Measurements from ENCODE around the gene RBBP4.
"Not testable (repeated sequence)": the region's sequence is repeated elsewhere in the genome, so short reads cannot be mapped to it uniquely, and the experiment has no call there.

RBBP4 gene

DNA sequence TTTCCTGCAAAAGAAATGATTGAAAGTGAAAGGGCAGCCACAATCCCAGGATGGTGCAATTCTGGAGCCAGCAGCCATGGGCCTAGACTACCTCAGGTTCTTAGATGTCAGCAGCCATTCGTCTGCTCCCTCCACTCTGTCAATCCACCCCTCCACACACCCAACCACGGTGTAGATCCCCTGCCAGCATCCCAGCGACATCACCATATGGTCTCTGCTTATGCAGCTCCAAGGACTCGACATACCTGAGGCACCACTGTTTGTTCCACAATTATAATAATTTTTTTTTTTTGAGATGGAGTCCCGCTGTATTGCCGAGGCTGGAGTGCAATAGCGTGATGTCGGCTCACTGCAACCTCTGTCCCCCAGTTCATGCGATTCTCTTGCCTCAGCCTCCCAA, 45.0 kb downstream of the RBBP4 start:
- DNase-seq: no peak

DNA sequence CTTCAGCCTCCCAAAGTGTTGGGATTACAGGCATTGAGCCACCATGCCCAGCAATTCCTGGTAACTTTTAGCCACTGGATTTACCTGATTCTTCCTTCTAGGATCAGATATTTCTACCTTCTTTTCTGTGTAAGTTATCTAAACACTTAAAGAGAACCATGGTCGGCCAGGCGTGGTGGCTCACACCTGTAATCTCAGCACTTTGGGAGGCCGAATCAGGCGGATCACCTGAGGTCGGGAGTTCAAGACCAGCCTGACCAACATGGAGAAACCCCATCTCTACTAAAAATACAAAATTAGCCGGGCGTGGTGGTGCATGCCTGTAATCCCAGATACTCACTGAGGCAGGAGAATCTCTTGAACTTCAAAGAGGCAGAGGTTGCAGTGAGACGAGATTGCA, 46.0 kb downstream of the RBBP4 start:
- not testable (repeated sequence) for DNase-seq

DNA sequence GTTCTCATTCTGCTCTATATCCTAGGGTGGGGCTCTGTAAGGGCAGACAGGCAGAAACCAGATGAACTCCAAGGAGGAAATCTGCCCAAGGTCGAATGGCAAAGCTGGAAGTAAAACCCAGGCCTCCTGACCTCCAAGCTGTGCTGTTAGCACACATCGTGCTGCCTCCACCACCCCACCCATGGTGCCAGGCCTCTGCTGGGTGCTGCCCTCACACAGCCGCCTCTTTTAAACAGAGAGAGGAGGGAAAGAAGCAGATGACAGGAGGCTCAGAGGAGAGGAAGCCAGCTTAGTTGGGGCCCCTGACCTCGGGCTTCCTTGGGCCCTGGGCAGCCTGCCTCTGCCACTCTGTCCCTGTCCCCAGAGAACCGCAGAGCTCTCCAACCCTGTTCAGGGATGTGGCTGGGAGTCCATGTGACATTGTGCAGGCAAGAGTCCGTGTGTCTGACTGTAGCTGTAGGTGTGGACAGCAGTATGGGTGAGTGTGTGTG, 50.5 kb downstream of the RBBP4 start:
- no peak for DNase-seq

DNA sequence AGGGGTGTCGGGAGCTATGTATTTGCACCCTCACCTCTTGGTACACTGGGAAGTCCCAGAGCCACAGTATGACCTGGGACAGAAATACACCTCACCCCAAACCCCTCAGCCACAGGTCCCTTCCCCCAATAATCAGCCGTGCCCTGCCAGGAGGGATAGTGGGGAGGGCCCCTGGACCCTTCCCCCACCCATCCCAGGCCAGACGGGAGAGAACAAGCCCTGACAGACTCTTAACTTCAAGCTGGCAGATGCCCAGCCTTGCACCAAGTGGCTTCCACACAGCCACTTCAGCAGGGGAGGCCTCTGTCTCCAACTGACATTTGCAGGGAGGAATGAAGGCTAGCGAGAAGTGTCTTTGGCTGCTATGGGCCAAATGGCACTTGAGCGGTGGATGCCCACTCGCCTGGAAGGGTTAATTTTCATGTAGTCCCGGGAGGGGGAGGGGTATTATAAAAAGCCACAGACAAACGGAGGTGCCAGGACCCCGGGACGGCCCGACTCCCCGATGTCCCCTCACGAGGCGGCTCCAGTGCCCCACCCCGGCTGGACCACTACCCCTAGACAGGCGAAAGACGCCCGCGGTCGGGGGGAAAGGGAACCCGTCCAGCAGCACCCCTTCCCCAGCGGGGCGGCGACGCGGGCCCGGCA, 51.1 kb downstream of the RBBP4 start:
- peak; percentile 66 for DNase-seq

DNA sequence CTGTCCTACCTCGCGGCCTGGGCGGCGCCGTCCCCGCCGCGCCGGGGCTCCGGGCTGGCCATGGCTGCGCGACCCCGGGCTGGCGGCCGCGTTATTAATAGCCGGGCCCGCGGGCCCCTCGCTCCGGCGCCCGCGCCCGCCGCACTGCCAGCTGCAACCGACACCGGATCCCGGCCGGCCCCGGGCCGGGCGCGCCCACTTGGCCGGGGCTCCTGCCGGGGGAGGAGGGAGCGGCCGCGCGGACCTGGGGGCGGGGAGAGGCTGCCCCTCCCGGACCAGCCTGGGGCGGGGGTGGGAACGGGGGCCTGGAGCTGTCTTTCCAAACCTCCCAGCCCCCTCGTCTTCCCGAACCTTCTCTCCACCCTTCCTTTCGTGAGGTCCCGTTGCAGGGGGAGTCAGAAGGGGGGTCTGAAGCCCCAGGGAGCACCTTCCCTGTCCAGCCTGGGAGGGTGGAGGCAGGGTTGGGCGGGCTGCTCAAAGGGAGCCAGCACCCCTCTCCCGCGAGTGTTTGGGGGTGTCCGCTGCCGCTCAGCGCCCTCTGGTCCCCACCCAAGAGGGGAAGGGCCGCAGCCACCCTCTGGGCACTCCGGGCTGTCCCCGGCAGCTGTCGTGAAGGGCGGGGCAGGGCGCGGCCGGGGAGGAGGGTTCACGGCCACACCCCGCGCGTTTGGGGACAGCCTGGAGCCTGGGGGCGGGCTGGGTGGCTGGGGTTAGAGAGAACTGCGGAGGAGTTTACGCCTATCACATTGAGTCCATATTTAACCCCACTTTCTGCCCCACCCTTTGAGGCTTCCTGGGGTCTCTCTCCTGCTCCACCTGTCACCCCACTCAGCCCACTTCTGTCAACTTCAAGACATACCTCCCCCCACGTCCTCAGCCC, 51.8 kb downstream of the RBBP4 start, which contains the start of gene SYNC:
SYNC (minus strand) TSS at position 172 of the 880 bp plus-strand sequence; CDS start at position 62, 110 bp downstream.
- DNase-seq: peak; percentile 42

DNA sequence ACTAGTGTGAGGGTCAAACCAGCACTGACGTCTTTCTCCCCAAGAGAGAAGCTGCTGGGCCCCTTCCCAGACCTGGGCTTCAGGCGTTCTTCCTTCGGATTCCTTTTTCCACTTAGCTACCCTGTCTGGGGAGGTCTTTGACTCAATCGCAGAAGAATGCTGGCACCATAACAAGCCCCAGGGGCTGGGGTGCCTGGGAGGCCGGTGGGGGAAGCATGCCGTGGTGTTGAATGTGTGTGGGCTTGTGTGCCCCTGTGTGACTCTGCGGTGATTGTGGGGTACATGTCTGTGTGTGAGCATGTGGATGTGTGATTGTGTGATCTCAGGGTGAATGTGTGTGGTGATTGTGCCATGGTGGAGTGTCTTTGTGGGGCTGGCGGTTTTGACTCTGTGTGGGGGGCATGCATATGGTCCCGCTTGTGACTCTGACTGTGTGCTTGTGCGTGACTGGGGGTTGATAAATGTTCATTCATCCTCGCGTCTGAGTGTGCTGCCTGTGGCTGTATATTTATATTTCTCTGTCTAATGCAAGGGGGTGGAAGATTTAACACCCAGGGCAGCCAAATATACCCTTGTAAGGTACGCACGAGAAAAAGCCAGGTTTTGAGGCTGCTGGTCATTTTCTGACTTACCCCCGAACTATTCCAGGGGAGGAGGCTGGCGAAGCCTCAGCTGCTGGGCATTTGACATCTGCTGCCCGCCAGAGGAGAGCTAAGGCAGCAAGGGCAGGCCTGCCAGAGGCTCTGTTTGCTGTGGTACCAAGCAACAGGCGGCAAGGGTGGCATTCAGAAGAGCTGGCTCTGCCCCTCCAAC, 52.7 kb downstream of the RBBP4 start:
- DNase-seq: peak; percentile 32

DNA sequence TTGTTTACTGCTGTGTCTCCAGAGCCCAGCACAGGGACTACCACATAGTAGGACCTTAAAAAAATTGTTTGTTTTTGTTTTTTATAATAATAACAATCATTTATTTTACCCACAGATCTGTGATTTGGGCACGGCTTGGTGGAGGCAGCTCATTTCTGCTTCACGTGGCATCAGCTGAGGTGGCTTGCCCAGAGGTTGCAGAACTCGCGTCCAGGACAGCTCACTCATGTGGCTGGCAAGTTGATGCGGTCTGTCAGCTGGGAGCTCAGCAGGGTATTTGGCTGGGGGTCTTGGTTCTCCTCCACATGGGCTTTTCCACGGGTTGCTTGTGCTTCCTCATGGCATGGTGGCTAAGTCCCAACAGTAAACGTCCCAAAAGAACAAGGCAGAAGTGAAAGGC, 54.5 kb downstream of the RBBP4 start:
- DNase-seq: no peak

DNA sequence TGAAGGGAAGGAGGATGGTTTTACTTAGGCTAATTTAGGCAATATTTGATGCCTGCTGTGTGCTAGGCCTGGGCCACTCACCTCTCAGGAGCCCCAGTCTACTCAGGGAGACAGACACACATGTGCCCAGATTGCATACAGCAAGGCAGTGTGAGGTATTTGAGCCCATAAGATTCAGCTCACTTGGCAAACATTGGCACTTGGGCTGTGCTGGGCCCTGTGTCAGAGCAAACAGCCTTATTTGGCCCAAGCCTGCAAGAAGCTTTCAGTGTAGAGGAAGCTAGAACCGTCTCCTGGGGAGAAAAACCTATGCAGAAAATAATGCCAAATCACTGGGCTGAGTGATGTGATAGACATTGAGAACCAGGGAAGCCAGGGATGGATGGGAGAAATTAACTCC, 55.5 kb downstream of the RBBP4 start:
- DNase-seq: no peak

DNA sequence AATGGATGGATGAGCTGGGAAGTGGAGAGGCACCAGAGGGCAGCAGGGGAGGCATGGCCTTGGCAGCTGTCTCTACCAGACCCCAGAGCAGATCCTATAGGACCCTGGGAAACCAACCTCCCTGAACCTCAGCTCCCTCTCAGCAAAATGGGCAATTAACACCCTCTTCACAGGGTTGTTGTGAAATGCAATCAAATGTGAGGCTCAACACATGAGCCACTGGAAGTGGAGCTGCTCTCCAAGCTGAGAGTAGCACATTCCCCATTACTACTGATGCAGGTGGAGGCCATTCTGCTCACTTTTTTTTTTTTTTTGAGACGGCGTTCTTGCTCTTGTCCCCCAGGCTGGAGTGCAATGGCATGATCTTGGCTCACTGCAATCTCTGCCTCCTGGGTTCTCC, 58.1 kb downstream of the RBBP4 start:
- DNase-seq: no peak

DNA sequence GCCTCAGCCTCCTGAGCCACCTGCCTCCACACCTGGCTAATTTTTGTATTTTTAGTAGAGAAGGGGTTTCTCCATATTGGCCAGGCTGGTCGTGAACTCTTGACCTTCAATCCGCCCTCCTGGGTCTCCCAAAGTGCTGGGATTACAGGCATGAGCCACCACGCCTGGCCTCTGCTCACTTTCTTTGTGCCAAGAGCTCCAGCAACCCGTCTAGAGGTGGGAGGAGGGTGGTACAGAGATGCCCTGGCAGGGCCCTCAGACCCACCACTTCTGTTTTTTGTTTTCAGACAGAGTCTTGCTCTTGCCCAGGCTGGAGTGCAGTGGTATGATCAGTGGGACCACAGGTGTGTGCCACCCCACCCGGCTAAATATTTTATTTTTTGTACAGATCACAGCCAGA, 58.5 kb downstream of the RBBP4 start:
- no peak for DNase-seq

DNA sequence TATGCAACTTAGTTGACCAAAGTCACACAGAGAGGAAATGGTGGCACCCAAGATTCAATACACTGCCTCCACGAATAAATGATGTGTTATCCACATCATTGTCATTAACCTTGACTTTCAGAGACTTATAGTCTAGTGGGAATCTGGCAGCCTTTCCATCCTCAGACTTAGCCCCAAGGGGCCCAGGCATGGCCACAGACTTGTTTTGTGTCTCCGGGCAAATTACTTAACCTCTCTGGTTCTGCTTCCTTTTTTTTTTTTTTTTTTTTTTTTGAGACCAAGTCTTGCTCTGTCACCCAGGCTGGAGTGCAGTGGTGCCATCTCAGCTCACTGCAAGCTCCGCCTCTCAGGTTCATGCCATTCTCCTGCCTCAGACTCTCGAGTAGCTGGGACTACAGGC, 60.2 kb downstream of the RBBP4 start:
- not testable (repeated sequence) for DNase-seq

DNA sequence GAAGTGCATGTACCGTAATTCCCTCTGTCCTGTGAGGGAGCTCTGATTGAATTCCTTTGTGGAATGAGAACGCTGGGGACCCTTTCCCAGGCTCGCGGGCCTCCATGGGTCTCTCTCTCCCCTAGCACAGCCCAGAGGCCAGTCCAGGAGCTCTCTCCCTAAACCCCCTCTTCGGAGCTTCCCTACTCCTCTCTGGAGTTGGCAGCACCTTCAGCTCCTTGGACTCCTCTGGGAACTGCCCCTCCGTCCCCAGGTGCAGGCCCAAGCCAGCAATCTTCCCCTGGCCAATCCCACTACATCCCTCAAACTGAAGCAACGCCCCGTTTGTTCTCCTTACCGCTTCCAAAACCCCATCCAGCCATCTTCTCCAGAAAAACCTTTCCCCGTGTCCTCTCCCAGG, 62.1 kb downstream of the RBBP4 start:
- no peak for DNase-seq

DNA sequence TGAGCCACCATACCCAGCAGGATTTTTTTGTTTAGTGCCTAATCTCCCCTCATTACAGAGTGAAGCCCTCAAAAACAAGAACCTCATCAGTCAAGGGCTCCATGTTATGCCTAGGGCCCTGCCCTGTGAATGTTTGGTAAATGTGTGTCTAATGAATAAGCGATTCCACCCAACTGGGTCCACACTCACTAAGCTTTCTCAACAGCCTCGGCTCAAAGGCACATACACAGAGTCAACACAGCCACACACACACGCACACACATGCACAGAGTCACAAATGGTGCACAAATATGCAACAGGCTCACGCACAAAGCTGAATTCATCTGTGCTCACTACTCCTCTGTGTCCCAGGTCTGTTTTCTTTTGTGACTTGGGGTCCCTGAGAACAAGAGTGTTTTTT, 63.3 kb downstream of the RBBP4 start:
- DNase-seq: no peak

DNA sequence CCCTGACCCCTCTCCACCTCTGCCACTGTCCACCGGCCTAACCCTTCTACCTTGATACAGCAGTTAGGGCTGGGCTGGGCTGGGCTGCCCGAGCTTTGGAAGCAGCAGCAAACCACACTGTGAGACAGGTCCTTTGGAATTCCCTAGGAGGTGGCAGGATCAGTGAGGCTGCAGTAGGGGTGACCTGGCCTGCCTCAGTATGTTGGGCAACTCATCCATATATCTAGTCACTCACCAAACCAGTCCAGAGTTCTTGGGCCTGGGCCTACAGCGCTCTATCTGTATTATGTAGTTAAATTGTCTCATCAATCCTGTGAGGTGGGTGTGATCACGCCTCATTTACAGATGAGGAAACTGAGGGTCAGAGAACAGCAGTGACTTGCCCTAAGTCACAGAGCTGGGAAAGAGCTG, 64.9 kb downstream of the RBBP4 start:
- no peak for DNase-seq

DNA sequence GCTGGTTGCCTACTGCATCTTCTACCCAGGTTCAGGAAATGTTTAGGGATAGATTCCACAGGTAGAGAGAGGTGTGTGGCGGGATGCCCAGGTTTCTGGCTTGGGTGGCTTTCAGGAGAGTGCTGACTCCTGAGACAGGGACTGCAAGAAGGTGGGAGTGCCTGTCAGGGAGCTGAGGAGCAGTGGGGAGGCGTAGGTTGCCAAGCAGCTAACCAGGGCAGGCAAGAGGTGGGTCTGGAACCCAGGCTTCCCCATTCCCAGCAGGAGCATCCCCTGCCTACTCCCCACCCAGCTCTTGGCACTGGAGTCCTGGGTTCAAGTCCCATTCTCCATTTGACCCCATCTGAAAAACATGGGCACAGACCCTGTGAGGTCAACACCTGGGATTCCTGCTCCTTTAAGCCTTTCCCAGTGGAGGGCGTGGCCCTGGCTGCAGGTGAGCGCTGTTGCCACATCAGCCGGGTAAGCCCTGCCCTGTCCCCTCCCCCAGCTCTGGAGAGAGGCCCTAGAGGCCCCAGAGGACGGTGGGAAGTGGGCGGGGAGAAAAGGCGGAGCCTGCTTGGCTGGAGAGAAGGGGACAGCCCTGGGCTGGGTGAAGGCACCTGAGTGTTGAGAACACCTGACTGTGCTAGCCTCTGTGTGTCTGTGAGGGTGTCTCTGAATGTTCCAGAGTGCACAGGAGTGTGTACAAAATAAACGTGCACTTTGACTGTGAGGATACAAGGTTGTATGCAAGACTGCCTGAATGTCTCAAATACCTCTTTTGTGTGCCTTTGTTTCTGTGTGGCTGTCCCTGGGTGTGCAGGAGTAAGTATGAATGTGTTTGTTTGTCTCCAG, 65.5 kb downstream of the RBBP4 start:
- DNase-seq: peak; percentile 31

DNA sequence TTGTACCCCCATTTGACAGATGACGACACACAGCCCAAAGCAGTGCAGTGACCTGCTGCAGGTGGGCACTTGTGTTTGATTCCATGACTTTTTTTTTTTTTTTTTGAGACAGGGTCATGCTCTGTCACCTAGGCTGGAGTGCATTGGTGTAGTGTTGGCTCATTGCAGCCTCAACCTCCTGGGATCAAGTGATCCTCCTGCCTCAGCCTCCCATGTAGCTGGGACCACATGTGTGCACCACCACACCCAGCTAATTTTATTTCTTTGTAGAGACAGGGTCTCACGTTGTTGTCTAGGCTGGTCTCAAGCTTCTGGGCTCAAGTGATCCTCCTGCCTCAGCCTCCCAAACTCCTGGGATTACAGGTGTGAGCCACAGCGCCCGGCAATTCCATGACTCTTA, 66.5 kb downstream of the RBBP4 start:
- DNase-seq: no peak

DNA sequence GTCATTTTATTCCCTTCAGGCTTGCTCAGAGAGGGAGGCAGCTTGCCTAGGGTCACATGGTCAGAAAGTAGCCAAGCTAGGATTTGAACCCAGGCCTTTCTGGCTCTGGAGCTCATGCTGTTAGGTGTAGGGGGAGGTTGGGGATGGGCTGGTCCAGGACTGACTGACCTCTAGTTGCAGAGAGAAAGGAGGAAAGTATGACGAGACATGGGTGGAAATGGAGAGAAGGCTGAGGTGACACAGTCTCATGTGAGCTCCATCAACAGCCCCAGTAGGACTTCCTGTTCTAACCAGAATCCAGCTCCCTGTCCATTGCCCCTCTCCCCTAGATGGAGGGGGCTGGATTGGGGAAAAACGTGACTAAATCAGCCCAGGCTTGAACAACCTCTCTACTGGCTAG, 67.0 kb downstream of the RBBP4 start:
- no peak for DNase-seq

DNA sequence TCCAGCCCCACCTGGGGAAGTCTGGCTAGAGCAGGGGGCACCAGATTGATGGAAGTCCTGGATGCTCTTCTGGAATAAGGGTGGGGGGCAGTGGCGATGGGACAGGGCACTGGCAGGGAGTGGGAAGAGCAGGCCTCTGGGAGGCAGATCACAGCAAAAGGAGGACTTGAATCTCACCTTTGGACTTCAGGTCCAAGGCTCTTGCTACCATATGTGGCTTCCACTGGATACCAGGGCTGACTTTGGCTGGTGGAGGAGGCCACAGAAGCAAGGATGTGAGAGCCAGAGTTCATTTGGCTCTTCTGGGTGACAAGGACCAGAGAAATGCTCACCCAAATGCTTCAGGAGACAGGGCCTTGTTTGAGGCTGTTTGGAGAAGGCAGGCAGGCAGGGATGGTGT, 67.5 kb downstream of the RBBP4 start:
- DNase-seq: no peak

DNA sequence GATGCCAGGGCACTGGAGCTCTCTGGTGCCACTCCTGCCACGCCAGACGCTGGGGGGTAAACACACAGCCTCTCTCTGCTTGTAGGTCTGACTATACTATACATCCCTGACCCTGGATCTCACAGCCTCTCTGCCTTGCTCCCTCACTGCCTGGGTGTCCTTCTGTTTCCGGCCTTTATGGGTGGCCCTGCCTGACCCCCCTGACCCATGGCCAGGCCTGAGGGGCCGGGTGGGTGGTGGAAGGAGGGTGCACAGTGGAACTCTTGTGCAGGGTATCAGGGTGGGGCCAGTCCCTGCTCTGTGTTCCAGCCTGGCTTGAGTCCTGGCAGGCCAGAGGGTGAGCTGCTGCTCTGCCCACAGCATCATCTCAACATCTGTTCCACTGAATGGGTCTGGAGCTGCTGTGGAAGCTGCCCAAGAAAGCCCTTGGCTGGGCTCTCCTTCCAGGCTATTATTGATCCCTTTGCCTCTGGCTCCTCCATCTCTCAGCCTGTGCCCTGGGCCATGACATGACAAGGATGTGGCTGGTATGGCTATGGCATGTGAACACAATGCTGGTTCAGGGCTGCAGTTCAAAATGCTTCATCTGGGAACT, 68.8 kb downstream of the RBBP4 start:
- no peak for DNase-seq

DNA sequence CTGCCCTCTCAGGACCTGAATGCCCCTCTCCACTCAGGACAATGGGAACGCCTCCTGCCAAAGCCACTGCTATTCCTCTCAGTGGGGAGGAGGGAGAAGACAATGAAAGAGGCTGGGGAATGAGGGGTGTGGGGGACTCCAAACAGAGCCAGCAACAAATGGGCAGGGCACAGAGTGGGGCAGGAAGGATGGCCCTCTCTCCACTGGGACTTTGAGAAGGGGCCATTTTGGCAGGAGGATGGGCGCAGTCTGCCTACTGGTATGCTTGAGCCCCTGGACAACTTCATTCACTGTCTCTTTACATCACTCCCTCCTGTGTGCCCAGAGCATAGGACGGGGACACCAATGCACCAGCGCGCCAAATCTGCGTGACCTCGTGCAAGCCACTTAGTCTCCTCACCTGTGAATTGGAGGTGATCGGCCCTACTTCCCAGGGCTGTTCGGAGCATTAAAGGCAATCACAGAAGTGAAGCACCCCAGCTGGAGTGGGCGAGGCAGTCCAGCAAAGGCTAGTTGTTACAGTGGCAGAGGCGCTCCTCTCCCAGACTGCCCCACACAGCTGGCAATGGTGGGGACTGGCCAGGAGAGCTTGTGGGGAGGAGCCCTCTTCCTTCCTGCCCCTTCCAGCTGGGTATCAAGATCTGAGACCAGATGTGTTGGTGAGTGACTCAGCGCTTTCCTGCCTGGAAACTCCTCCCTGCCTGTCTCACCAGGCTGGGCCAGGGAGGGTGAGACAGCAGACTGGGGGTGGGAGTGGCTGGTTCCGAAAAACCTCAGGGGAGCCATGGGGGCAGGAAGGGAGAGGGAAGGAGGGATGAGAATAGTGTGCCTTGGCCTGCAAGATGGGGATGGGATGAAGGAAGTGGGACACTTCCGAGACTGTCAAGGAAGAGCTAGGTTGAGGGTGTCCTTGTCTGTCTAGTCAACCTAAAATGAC, 73.9 kb downstream of the RBBP4 start:
- no peak for DNase-seq

DNA sequence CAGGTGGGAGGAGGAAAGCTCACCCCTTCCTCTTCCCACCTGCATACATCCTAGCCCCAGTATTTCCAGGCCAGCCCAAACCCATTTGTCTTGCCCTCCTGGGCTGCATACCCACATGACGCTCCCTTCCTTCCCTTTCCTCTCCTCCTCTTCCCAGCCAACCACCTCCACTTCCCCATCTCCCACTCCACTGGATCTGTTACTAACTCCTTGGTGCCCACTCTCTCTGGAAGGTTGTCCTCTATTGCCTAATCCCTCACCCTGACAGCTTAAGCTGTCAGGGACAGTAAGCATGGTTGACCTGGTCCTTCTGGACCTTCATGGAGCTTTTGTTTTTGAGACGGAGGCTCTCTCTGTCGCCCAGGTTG, 74.6 kb downstream of the RBBP4 start:
- DNase-seq: no peak

Measured in retina (tissue), 1 donor.